TTC549 (cell line): ENCODE data around the gene REXO4.
"Not testable (repeated sequence)": the region's sequence is repeated elsewhere in the genome, so short reads cannot be mapped to it uniquely, and the experiment has no call there.

Experiments used
- FAIRE-seq: peaks from 2 replicates; lab custom pipeline; 2012; peaks lifted over from hg19 to GRCh38; lab: Jason Lieb, UNC

REXO4 gene

GRCh38 chr9:133417541-133418461 lies at the start of gene REXO4:
Gene REXO4 (minus strand): TSS chr9:133418010. CDS start chr9:133417844, 166 bp downstream.
- FAIRE-seq: no peak

GRCh38 chr9:133467101-133467500 lies 49.3 kb upstream of the REXO4 start:
- no peak for FAIRE-seq

- FAIRE-seq: no peak
Observed at GRCh38 chr9:133465984-133466383, 48.2 kb upstream of the REXO4 start.

- no peak for FAIRE-seq
Observed at GRCh38 chr9:133464638-133465037, 46.8 kb upstream of the REXO4 start.

GRCh38 chr9:133463864-133464615 lies 46.2 kb upstream of the REXO4 start:
- FAIRE-seq: no peak

- no peak for FAIRE-seq
Observed at GRCh38 chr9:133463234-133463863, 45.5 kb upstream of the REXO4 start.

- FAIRE-seq: no peak
Observed at GRCh38 chr9:133461975-133462374, 44.2 kb upstream of the REXO4 start.

GRCh38 chr9:133460405-133461175 lies 42.8 kb upstream of the REXO4 start:
- FAIRE-seq: no peak

- no peak for FAIRE-seq
Observed at GRCh38 chr9:133459476-133460404, 41.9 kb upstream of the REXO4 start, which contains the start of gene CACFD1. Gene CACFD1 (plus strand): TSS chr9:133459978. CDS start chr9:133460067, 89 bp downstream.

GRCh38 chr9:133458643-133459312 lies 41.0 kb upstream of the REXO4 start:
- no peak for FAIRE-seq

GRCh38 chr9:133457748-133458147 lies 39.9 kb upstream of the REXO4 start:
- FAIRE-seq: no peak

- no peak for FAIRE-seq
Observed at GRCh38 chr9:133457233-133457632, 39.4 kb upstream of the REXO4 start.

GRCh38 chr9:133456409-133456808 lies 38.6 kb upstream of the REXO4 start:
- FAIRE-seq: no peak

- no peak for FAIRE-seq
Observed at GRCh38 chr9:133455936-133456335, 38.1 kb upstream of the REXO4 start.

- FAIRE-seq: no peak
Observed at GRCh38 chr9:133454943-133455673, 37.3 kb upstream of the REXO4 start.

- FAIRE-seq: no peak
Observed at GRCh38 chr9:133454325-133454724, 36.5 kb upstream of the REXO4 start.

GRCh38 chr9:133453651-133454050 lies 35.8 kb upstream of the REXO4 start:
- no peak for FAIRE-seq

- no peak for FAIRE-seq
Observed at GRCh38 chr9:133452562-133452961, 34.8 kb upstream of the REXO4 start.

- FAIRE-seq: not testable (repeated sequence)
Observed at GRCh38 chr9:133451865-133452264, 34.1 kb upstream of the REXO4 start.
